Effector memory CD4-positive, alpha-beta T cell (primary cell): ENCODE measurements around the gene PSMB1.
"Not testable (repeated sequence)": the region's sequence is repeated elsewhere in the genome, so short reads cannot be mapped to it uniquely, and the experiment has no call there.

Source experiments
- DNase-seq, 3 donors: peaks; one replicate each; pipeline ENCODE4 v3.0.0-alpha.2; 2020
- H3K27ac ChIP-seq: 2 replicates; pipeline ENCODE4 v1.7.0; 2013; ENCODE audit warnings: mild to moderate bottlenecking, low read length, moderate library complexity; ENCODE audit not compliant: insufficient read depth, poor library complexity, severe bottlenecking
- H3K27me3 ChIP-seq: replicated peaks from 2 replicates; pipeline ENCODE4 v1.7.0; 2013; ENCODE audit warnings: mild to moderate bottlenecking, low read length; ENCODE audit not compliant: insufficient read depth, control insufficient read depth, poor library complexity, severe bottlenecking
- H3K36me3 ChIP-seq: 2 replicates; pipeline ENCODE4 v1.7.0; 2013; ENCODE audit warnings: mild to moderate bottlenecking, low read length, moderate library complexity; ENCODE audit not compliant: control insufficient read depth, insufficient read depth
- H3K4me1 ChIP-seq: 2 replicates; pipeline ENCODE4 v1.7.0; 2013; ENCODE audit warnings: low read length, mild to moderate bottlenecking; ENCODE audit not compliant: control insufficient read depth, insufficient read depth, poor library complexity, severe bottlenecking
- H3K4me3 ChIP-seq: 2 replicates; pipeline ENCODE4 v1.7.0; 2013; ENCODE audit warnings: low read length, low read depth, mild to moderate bottlenecking; ENCODE audit not compliant: insufficient read depth, poor library complexity, severe bottlenecking
- H3K9me3 ChIP-seq: 2 replicates; pipeline ENCODE4 v1.7.0; 2013; ENCODE audit warnings: mild to moderate bottlenecking, low read length, moderate library complexity; ENCODE audit not compliant: control insufficient read depth

The PSMB1 gene

GRCh38 chr6:170505306-170505705 lies 47.8 kb downstream of the PSMB1 start:
- H3K27ac ChIP-seq: no peak overlapping the region
- no peak overlapping the region for H3K4me3 ChIP-seq
- no peaks in the 10 kb centered on the region for H3K4me1 ChIP-seq
- no peaks in the 10 kb centered on the region for H3K36me3 ChIP-seq
- no peak for DNase-seq
- no peaks in the 10 kb centered on the region for H3K9me3 ChIP-seq
- peaks cover 7% of the 10 kb centered on the region for H3K27me3 ChIP-seq

- no peak for DNase-seq
- H3K4me1 ChIP-seq: no peaks in the 10 kb centered on the region
- peaks cover 7% of the 10 kb centered on the region for H3K27me3 ChIP-seq
- H3K4me3 ChIP-seq: no peak overlapping the region
- no peak overlapping the region for H3K27ac ChIP-seq
- no peaks in the 10 kb centered on the region for H3K9me3 ChIP-seq
- H3K36me3 ChIP-seq: no peaks in the 10 kb centered on the region
Observed at GRCh38 chr6:170504479-170504878, 48.6 kb downstream of the PSMB1 start.

- Histone ChIP-seq H3K27me3 (peaks cover 7% of the 10 kb centered on the region), H3K4me1 (no peaks in the 10 kb centered on the region), H3K4me3 (no peak overlapping the region), H3K36me3 (no peaks in the 10 kb centered on the region), H3K9me3 (no peaks in the 10 kb centered on the region), H3K27ac (no peak overlapping the region)
- no peak for DNase-seq
Observed at GRCh38 chr6:170503414-170503761, 49.7 kb downstream of the PSMB1 start.

DNA sequence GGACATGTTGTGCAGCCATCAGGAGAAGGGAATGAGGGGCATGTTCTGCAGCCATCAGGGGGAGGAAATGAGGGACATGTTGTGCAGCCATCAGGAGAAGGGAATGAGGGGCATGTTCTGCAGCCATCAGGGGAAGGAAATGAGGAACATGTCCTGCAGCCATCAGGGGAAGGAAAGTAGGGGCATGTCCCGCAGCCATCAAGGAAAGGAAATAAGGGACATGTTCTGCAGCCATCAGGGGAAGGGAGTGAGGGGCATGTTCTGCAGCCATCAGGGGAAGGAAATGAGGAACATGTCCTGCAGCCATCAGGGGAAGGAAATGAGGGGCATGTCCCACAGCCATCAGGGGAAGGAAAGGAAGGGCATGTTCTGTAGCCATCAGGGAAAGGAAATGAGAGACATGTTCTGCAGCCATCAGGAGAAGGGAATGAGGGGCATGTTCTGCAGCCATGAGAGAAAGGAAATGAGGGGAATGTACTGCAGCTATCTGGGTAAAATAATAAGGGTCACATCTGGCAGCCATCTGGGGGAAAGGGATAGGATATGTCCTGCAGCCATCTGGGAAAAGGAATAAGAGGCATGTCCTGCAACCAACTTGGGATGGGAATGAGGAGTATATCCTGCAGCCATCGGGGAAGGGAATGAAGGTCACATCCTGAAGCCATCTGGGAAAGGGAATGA lies 50.2 kb downstream of the PSMB1 start:
- H3K4me1 ChIP-seq, H3K27me3 ChIP-seq, H3K27ac ChIP-seq, DNase-seq, H3K4me3 ChIP-seq, H3K36me3 ChIP-seq, H3K9me3 ChIP-seq: not testable (repeated sequence)

DNA sequence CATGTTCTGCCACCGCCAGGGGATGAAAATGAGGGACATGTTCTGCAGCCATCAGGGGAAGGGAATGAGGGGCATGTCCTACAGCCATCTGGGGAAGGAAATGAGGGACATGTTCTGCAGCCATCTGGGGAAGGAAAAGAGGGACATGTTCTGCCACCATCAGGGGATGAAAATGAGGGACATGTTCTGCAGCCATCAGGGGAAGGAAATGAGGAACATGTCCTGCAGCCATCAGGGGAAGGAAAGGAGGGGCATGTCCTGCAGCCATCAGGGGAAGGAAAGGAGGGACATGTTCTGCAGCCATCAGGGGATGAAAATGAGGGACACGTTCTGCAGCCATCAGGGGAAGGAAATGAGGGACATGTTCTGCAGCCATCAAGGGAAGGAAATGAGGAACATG lies 50.8 kb downstream of the PSMB1 start:
- H3K36me3 ChIP-seq, H3K4me1 ChIP-seq, H3K4me3 ChIP-seq, H3K9me3 ChIP-seq, H3K27ac ChIP-seq, DNase-seq, H3K27me3 ChIP-seq: not testable (repeated sequence)

GRCh38 chr6:170500955-170501590 lies 52.0 kb downstream of the PSMB1 start:
- Histone ChIP-seq H3K4me3 (no peak overlapping the region), H3K4me1 (no peaks in the 10 kb centered on the region), H3K36me3 (no peaks in the 10 kb centered on the region), H3K27me3 (peaks cover 7% of the 10 kb centered on the region), H3K27ac (no peak overlapping the region), H3K9me3 (no peaks in the 10 kb centered on the region)
- no peak for DNase-seq

- Histone ChIP-seq H3K4me3 (no peak overlapping the region), H3K36me3 (no peaks in the 10 kb centered on the region), H3K4me1 (no peaks in the 10 kb centered on the region), H3K27me3 (peaks cover 7% of the 10 kb centered on the region), H3K9me3 (no peaks in the 10 kb centered on the region), H3K27ac (no peak overlapping the region)
- no peak for DNase-seq
Observed at GRCh38 chr6:170497841-170498301, 55.2 kb downstream of the PSMB1 start.

GRCh38 chr6:170493354-170493753 lies 59.8 kb downstream of the PSMB1 start:
- no peaks in the 10 kb centered on the region for H3K27me3 ChIP-seq
- no peak overlapping the region for H3K4me3 ChIP-seq
- no peaks in the 10 kb centered on the region for H3K36me3 ChIP-seq
- no peak overlapping the region for H3K27ac ChIP-seq
- no peaks in the 10 kb centered on the region for H3K9me3 ChIP-seq
- no peaks in the 10 kb centered on the region for H3K4me1 ChIP-seq
- DNase-seq: no peak

GRCh38 chr6:170490259-170490658 lies 62.8 kb downstream of the PSMB1 start:
- no peak overlapping the region for H3K27ac ChIP-seq

GRCh38 chr6:170489836-170490235 lies 63.3 kb downstream of the PSMB1 start:
- no peak for DNase-seq
- no peaks in the 10 kb centered on the region for H3K36me3 ChIP-seq
- H3K27ac ChIP-seq: no peak overlapping the region
- H3K4me1 ChIP-seq: no peaks in the 10 kb centered on the region
- no peaks in the 10 kb centered on the region for H3K27me3 ChIP-seq
- H3K4me3 ChIP-seq: no peak overlapping the region
- H3K9me3 ChIP-seq: no peaks in the 10 kb centered on the region

More at GRCh38 chr6:170490259-170490658, 62.8 kb downstream of the PSMB1 start:
- Histone ChIP-seq H3K9me3 (no peaks in the 10 kb centered on the region), H3K36me3 (no peaks in the 10 kb centered on the region), H3K27me3 (no peaks in the 10 kb centered on the region), H3K4me1 (no peaks in the 10 kb centered on the region), H3K4me3 (no peak overlapping the region)
- no peak for DNase-seq
